Esophagus squamous epithelium (tissue), 4 donors: ENCODE results near the gene EDN2.

Experiments
- CTCF ChIP-seq, 6 experiments: fragments of 450-650 bp in 4 of 6; fragments of 200-600 bp in 2 of 6; sonication (generic) in 2 of 6; IDR thresholded peaks; one replicate each; pipeline ENCODE4 v1.5.1; 2016 to 2019; ENCODE audit warnings: antibody characterized with exemption in 6 of 6, mild to moderate bottlenecking in 4 of 6, moderate library complexity in 4 of 6
- POLR2A ChIP-seq, 4 donors: fragments of 450-650 bp; IDR thresholded peaks; one replicate each; pipeline ENCODE4 v1.6.1; 2017; ENCODE audit warnings: antibody characterized with exemption in 4 of 4, mild to moderate bottlenecking in 4 of 4, moderate library complexity in 3 of 4

GRCh38 chr1:41532206-41532975 is 47.9 kb upstream of the EDN2 start:
- TF ChIP-seq CTCF (IDR thresholded peaks at IDR 0.05) (no peak), POLR2A (IDR thresholded peaks at IDR 0.05) (no peak)
